Muscle of back (tissue), 11 donors: Measurements from ENCODE around the gene OPRM1. TPM values are rescaled to one million over a fixed set of nuclear protein-coding genes. Genes with fewer than 3 reads are reported as not detected.
A peak's percentile ranks its signal among the peaks of the same experiment; 100 is the strongest.

Source experiments
- DNase-seq, 3 donors: peaks; one replicate each; pipeline versions ENCODE4 v3.0.0 to v3.0.0-alpha.2; 2013
- polyA plus RNA-seq, 10 donors: library from polyadenylated mRNA; unstranded; fragments of 120-200 nt; gene quantifications; one replicate each; pipeline ENCODE4 v1.2.1, GENCODE V29; 2013; ENCODE audit not compliant: insufficient read length in 10 of 10

Gene OPRM1
- polyA plus RNA-seq, 10 donors = 0.17 TPM; not detected in 9

DNA sequence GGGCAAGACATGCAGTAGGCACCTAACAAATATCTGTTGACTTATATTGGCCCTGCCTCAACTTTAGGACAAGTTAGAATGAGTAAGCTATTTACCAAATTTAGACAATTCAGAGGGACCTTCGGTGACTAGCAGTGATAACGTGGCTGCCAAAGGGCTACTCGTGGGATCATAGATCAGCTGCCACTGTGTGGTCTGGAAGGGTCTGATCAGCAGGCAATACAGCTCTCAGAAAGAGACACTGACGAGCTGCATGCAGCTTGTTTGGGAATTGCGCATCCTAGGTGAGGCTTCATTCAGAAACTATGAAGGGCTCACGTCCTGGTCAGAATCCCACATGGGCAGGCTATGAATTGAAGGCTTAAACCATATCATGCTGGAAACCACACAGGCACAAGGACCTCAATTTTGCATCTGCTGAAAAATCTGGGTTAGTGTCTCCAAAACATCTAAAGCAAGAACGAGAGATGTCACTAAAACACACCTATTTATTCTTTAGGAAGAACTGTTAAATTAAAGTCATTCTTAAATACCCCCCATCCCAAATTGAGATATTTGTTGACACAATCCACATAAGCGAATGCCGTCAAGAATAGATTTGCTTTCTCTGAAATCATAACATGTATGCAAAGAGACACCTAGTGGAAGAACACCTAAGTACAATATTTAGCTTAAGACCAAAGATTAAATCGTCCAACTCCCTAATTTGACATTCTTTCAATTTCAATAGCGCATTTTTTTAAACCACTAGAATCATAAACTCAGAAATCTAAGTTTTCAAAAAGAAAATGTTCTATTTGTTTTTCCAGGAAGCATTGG is 238.0 kb downstream of the OPRM1 start:
- DNase-seq = peak; percentile 24 to 67 (median 42)

GRCh38 chr6:154277629-154278017 is 238.6 kb downstream of the OPRM1 start:
- no peak for DNase-seq

- DNase-seq = no peak
These were observed 241.5 kb downstream of the OPRM1 start for GRCh38 chr6:154280521-154280920.

DNA sequence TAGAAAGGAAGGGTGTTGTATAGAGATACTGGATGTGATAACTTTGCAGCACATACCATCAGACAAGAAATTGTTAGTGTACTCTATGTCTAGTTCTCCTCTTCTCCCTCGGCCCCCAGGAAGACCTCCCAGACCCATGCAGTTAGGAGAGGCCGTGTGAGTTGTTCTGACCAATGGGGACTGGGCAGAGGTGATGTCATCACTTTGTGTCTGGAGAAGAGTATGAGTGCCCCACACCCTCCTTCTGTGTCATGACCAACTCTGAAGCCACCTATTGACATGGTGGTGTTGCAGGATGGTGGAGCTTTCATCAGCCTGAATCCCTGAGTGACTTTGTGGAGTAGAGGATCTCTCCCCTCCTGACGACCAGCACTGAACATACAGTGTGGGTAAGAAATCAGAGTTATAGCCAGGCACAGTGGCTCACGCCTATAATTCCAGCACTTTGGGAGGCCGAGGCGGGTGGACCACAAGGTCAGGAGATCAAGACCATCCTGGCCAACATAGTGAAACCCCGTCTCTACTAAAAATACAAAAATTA is 245.3 kb downstream of the OPRM1 start:
- no peak for DNase-seq

DNA sequence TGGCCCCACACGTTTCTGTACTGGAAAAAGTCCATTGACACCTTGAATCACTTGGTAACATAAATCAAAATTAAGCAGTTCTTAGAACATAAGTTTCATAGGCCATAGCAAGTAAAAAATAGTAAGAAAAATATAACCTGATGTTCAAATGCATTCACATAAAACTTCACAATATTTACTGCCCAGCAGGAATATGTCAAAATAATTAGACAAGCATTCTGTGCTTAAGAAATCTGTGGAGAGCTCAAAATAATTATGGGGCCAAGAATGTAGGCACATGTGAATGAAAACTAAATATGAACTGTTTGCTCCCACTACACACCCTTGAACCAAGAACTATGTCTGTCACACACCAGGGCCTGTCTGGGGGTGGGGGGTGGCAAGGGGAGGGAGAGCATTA is 246.8 kb downstream of the OPRM1 start:
- no peak for DNase-seq

- DNase-seq = no peak
These were observed 250.9 kb downstream of the OPRM1 start for GRCh38 chr6:154289818-154290508.

GRCh38 chr6:154292066-154292465 is 253.0 kb downstream of the OPRM1 start:
- DNase-seq = no peak

DNA sequence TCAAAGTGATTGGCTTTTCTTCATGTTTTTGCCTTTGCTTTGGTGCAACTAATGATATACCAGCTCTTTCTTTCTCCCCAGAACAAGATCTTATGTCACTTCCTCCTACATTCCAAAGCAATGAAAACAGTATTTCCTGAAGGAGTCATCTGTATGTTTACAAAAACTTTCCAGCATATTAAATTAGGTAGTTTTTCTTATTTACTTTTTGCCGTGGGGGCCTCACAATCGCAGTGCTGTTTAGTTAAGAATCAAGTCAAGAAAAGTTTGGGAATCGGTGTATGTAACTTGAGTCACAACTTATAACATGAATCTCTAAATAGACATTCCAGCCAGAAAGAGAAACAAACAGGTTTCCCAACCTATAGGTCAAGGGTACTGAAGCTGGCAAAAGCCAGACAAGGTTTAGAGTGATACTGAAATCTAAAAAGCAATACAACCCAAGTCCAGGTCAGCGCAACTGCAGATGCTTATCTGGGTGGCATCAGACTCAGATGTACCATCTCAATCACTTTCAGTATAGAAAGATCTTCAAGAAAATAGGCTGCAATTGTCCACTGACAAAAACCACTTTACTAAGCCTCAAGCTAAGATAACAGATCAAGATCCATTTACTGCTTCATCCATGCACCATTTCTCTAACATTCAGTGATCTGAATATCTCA is 253.9 kb downstream of the OPRM1 start:
- no peak for DNase-seq

GRCh38 chr6:154295733-154296132 is 256.7 kb downstream of the OPRM1 start:
- DNase-seq = no peak
